Measurements from ENCODE around the gene PSMC3.

DNA sequence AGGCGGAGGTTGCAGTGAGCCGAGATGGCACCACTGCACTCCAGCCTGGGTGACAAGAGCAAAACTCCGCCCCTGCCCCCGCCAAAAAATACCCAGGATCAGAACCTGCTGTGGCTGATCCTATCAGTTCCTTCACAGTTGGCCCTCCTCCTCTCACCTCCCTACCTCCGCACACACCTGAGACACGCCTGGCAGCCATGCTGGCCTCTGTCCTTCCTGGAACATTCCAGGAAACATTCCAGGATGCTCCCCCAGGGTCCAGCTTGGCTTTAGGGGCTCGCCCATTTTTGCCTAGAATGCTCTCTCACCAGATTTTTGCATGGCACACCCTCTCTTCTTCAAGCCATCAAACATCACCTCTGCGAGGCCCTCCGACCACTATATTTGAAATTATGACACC, 20.6 kb upstream of the PSMC3 start:
- TF ChIP-seq, protein P1, sequence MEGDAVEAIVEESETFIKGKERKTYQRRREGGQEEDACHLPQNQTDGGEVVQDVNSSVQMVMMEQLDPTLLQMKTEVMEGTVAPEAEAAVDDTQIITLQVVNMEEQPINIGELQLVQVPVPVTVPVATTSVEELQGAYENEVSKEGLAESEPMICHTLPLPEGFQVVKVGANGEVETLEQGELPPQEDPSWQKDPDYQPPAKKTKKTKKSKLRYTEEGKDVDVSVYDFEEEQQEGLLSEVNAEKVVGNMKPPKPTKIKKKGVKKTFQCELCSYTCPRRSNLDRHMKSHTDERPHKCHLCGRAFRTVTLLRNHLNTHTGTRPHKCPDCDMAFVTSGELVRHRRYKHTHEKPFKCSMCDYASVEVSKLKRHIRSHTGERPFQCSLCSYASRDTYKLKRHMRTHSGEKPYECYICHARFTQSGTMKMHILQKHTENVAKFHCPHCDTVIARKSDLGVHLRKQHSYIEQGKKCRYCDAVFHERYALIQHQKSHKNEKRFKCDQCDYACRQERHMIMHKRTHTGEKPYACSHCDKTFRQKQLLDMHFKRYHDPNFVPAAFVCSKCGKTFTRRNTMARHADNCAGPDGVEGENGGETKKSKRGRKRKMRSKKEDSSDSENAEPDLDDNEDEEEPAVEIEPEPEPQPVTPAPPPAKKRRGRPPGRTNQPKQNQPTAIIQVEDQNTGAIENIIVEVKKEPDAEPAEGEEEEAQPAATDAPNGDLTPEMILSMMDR (conservative IDR thresholded peaks at IDR 0.05): no peak
- no peak for TF ChIP-seq ZFX (IDR thresholded peaks at IDR 0.05)

Data from C4-2B (cell line).